ENCODE measurements around the gene NUTM1. TPM values are rescaled to one million over a fixed set of nuclear protein-coding genes. Genes with fewer than 3 reads are reported as not detected.
"Not testable (repeated sequence)": the region's sequence is repeated elsewhere in the genome, so short reads cannot be mapped to it uniquely, and the experiment has no call there.

Gene NUTM1
- total and polyA plus RNA-seq, 2 donors from 2014 or later: not detected

DNA sequence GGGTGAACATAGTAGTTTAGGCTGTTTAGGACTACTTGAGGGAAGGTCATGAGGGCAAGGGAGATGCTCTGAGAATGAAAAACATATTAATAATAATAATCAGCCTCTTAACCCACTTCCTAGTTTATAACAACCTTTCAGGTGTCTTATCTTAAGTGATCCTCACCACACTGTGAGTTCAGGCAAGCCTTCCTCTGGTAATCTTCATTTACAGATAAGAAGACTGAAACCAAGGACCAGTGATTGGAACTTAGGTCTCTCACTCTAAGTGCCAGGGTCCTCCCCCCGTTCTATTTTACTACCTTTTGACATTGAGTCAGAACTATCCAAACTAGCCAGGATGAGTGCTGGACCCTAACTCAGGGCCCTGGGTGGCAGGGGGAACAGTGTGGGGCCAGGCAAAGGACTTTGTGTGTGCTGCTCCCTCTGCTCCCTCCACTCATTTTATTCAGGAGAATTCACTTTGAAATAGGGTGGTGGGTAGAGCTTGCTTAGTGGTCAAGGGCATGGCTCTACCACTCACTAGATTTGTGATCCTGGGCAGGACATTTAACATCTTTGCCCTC is 5.7 kb downstream of the NUTM1 start:
- Histone ChIP-seq H3K9ac (ENCODE audit: low read length in 3 of 3) (no peak overlapping the region), H3K27me3 (ENCODE audit: control insufficient read depth, insufficient read depth, low read length) (no peaks in the 10 kb centered on the region), H3K36me3 (ENCODE audit: control insufficient read depth in 2 of 3, insufficient read depth in 3 of 3, low read length in 3 of 3) (no peaks in the 10 kb centered on the region), H3K4me1 (ENCODE audit: control insufficient read depth in 2 of 3, insufficient read depth in 2 of 3, low read depth in 1 of 3, low read length in 3 of 3) (no peaks in the 10 kb centered on the region), H3K4me3 (ENCODE audit: low read length in 3 of 3) (no peak overlapping the region), H3K27ac (ENCODE audit: low read depth in 2 of 2, low read length in 2 of 2) (no peak overlapping the region), H3K9me3 (ENCODE audit: control insufficient read depth in 2 of 3, insufficient read depth in 1 of 3, low read length in 3 of 3) (no peaks in the 10 kb centered on the region)
- DNase-seq (no peak), FAIRE-seq (no peak)
- intact Hi-C loops (cut with DNase I): no loop called here
- TF ChIP-seq, protein P1, sequence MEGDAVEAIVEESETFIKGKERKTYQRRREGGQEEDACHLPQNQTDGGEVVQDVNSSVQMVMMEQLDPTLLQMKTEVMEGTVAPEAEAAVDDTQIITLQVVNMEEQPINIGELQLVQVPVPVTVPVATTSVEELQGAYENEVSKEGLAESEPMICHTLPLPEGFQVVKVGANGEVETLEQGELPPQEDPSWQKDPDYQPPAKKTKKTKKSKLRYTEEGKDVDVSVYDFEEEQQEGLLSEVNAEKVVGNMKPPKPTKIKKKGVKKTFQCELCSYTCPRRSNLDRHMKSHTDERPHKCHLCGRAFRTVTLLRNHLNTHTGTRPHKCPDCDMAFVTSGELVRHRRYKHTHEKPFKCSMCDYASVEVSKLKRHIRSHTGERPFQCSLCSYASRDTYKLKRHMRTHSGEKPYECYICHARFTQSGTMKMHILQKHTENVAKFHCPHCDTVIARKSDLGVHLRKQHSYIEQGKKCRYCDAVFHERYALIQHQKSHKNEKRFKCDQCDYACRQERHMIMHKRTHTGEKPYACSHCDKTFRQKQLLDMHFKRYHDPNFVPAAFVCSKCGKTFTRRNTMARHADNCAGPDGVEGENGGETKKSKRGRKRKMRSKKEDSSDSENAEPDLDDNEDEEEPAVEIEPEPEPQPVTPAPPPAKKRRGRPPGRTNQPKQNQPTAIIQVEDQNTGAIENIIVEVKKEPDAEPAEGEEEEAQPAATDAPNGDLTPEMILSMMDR (IDR thresholded peaks at IDR 0.05; ENCODE audit: borderline replicate concordance, extremely low read depth, insufficient read depth): no peak

DNA sequence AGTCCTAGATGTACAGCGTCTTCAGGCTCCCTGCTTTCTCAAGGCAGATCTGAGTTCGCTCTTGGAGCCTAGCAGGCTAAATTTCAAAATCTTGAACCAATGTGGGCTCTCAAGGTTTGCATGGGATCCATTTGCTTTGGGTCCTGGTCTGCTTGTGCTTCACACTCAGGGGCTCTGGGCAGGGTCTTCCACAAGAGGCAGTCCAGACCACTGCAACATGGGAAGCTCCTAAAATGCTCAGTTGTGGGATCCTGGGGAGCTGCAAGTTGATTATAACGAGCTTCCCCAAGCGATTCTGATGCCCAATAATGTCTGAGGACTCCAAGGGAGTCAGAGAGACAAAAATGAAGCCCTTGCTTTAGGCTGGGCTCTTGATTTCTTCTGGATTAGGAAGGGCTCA is 6.7 kb downstream of the NUTM1 start:
- DNase-seq: no peak
- H3K36me3 ChIP-seq (ENCODE audit: control insufficient read depth in 2 of 3, insufficient read depth in 3 of 3, low read length in 3 of 3): no peaks in the 10 kb centered on the region
- no peaks in the 10 kb centered on the region for H3K9me3 ChIP-seq (ENCODE audit: control insufficient read depth in 2 of 3, insufficient read depth in 1 of 3, low read length in 3 of 3)
- intact Hi-C loops (cut with DNase I): no loop called here
- no peaks in the 10 kb centered on the region for H3K4me1 ChIP-seq (ENCODE audit: control insufficient read depth in 2 of 3, insufficient read depth in 2 of 3, low read depth in 1 of 3, low read length in 3 of 3)
- H3K4me3 ChIP-seq (ENCODE audit: low read length in 3 of 3): no peak overlapping the region
- H3K9ac ChIP-seq (ENCODE audit: low read length in 3 of 3): no peak overlapping the region
- FAIRE-seq: no peak
- no peaks in the 10 kb centered on the region for H3K27me3 ChIP-seq (ENCODE audit: control insufficient read depth, insufficient read depth, low read length)
- TF ChIP-seq, protein P1 (IDR thresholded peaks at IDR 0.05; ENCODE audit: borderline replicate concordance, extremely low read depth, insufficient read depth): no peak
- H3K27ac ChIP-seq (ENCODE audit: low read depth in 2 of 2, low read length in 2 of 2): no peak overlapping the region

- H3K27me3 ChIP-seq (ENCODE audit: control insufficient read depth, insufficient read depth, low read length); H3K9ac ChIP-seq (ENCODE audit: low read length in 3 of 3); H3K36me3 ChIP-seq (ENCODE audit: control insufficient read depth in 2 of 3, insufficient read depth in 3 of 3, low read length in 3 of 3); H3K9me3 ChIP-seq (ENCODE audit: control insufficient read depth in 2 of 3, insufficient read depth in 1 of 3, low read length in 3 of 3); FAIRE-seq; intact Hi-C loops (cut with DNase I); H3K4me1 ChIP-seq (ENCODE audit: control insufficient read depth in 2 of 3, insufficient read depth in 2 of 3, low read depth in 1 of 3, low read length in 3 of 3); H3K27ac ChIP-seq (ENCODE audit: low read depth in 2 of 2, low read length in 2 of 2); DNase-seq; H3K4me3 ChIP-seq (ENCODE audit: low read length in 3 of 3): not testable (repeated sequence)
Observed at GRCh38 chr15:34352996-34353395, 9.9 kb downstream of the NUTM1 start.

DNA sequence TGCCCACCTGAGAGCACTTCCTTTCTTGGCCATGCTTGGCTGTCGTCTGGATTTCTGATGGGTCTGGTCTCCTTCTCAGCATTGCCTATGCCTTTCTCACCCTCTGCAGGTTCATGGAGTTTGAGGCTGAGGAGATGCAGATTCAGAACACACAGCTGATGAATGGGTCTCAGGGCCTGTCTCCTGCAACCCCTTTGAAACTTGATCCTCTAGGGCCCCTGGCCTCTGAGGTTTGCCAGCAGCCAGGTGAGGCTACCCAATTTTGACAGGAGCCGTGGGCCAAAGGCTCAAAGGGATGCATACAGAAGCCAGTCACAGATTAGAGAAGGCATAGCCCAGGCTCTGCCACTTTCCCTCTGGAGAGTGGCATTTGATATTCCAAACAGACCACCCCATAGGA is 10.5 kb downstream of the NUTM1 start:
- H3K4me3 ChIP-seq (ENCODE audit: low read length in 3 of 3): no peak overlapping the region
- FAIRE-seq (no peak), DNase-seq (no peak)
- H3K27ac ChIP-seq (ENCODE audit: low read depth in 2 of 2, low read length in 2 of 2): no peak overlapping the region
- no peaks in the 10 kb centered on the region for H3K27me3 ChIP-seq (ENCODE audit: control insufficient read depth, insufficient read depth, low read length)
- no peaks in the 10 kb centered on the region for H3K9me3 ChIP-seq (ENCODE audit: control insufficient read depth in 2 of 3, insufficient read depth in 1 of 3, low read length in 3 of 3)
- intact Hi-C loops (cut with DNase I): no loop called here
- H3K36me3 ChIP-seq (ENCODE audit: control insufficient read depth in 2 of 3, insufficient read depth in 3 of 3, low read length in 3 of 3): no peaks in the 10 kb centered on the region
- no peaks in the 10 kb centered on the region for H3K4me1 ChIP-seq (ENCODE audit: control insufficient read depth in 2 of 3, insufficient read depth in 2 of 3, low read depth in 1 of 3, low read length in 3 of 3)
- TF ChIP-seq, protein P1 (IDR thresholded peaks at IDR 0.05; ENCODE audit: borderline replicate concordance, extremely low read depth, insufficient read depth): no peak
- H3K9ac ChIP-seq (ENCODE audit: low read length in 3 of 3): no peak overlapping the region
